Calu3 (cell line): Measurements from ENCODE around the gene CUL2. TPM values are rescaled to one million over a fixed set of nuclear protein-coding genes. Genes with fewer than 3 reads are reported as not detected.
A peak's percentile ranks its signal among the peaks of the same experiment; 100 is the strongest.

Experiments
- BruUV-seq: library from RNA; stranded (reverse); fragments of 400-500 nt; replicated peaks from 2 replicates; lab custom pipeline; 2021; lab: Mats Ljungman, UMichigan
- CTCF ChIA-PET: fragments of 300-600 bp; sonication (Branson Sonifier 250); formaldehyde crosslinking; loops from one replicate; lab custom pipeline; 2022; ENCODE audit warnings: antibody characterized with exemption; lab: Charles Lee
- DNase-seq: peaks from one replicate; pipeline ENCODE4 v3.0.0; 2022
- H3K27ac Mint-ChIP-seq: one replicate; pipeline ENCODE4 v1.8.0; 2022; ENCODE audit warnings: mixed read lengths; ENCODE audit not compliant: unreplicated experiment
- H3K27me3 Mint-ChIP-seq: one replicate; pipeline ENCODE4 v1.8.0; 2022; ENCODE audit warnings: mixed read lengths; ENCODE audit not compliant: unreplicated experiment
- H3K36me3 Mint-ChIP-seq: one replicate; pipeline ENCODE4 v1.8.0; 2022; ENCODE audit warnings: mild to moderate bottlenecking, moderate library complexity, mixed read lengths; ENCODE audit not compliant: insufficient read depth, unreplicated experiment
- H3K4me1 Mint-ChIP-seq: one replicate; pipeline ENCODE4 v1.8.0; 2022; ENCODE audit warnings: mild to moderate bottlenecking, low read depth, mixed read lengths; ENCODE audit not compliant: unreplicated experiment
- H3K4me3 Mint-ChIP-seq: one replicate; pipeline ENCODE4 v1.8.0; 2022; ENCODE audit warnings: mild to moderate bottlenecking, low read depth, moderate library complexity, mixed read lengths; ENCODE audit not compliant: unreplicated experiment
- H3K9me3 Mint-ChIP-seq: one replicate; pipeline ENCODE4 v1.8.0; 2022; ENCODE audit warnings: low read depth, mixed read lengths; ENCODE audit not compliant: unreplicated experiment
- intact Hi-C: fragments of 100-400 bp; cut with micrococcal nuclease; formaldehyde crosslinking; loops from one replicate; pipeline ENCODE4 v1.10.0; 2022; ENCODE audit not compliant: unreplicated experiment
- total RNA-seq: library from RNA; stranded (reverse); gene quantifications from 2 replicates; pipeline ENCODE4 v1.2.3, GENCODE V29; 2022
- TF ChIP-seq, protein P1 (sequence below): fragments of 200-600 bp; IDR thresholded peaks from one replicate; pipeline ENCODE4 v1.8.0; 2022; ENCODE audit warnings: antibody characterized with exemption; ENCODE audit not compliant: unreplicated experiment

CUL2 gene
- total RNA-seq, 1 experiment from 2014 or later, result 37.1 TPM

DNA sequence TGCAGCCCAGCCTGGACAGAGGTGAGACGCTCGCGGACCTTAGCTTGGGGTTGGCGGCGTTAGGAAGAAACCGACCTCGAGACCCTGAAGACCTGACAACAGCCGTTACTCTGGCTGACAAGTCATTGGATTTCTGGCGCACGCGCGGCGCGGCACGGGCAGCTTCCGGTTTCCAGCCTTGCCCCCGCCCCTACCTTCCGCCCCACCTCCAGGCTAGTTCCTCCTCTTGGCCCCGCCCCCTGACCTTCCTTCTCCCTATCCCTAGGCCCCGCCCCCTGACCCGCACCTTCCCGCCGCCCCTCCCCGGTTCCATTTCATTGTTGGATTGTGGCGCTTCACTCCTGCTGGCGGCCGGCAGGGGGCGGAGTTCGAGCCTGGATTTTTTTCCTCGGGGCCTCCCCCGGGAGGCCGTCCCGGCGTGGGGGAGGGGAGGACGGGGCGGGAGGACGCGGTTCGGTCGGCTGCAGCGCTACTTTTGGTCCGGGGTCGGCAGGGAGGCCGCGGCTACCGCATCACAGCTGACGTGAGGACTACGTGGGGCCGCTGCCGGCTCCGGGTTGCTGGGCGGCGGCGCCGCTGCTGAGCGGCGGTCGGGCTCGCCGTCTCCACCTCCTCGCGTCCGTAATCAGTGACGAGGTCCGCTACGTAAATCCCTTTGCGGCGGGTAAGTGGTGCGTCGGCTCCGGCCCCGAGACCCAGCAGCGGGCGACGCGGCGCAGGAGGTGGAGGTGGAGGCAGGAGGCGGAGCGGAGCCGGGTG is 36.6 kb upstream of the CUL2 start, which contains the start of gene CREM:
CREM (plus strand) TSS at position 317 of the 759 bp plus-strand sequence. CDS start 10,990 bp downstream, outside the sequence.
- peaks cover 35% of the 10 kb centered on the region for H3K36me3 Mint-ChIP-seq
- no TSS peak for BruUV-seq
- intact Hi-C loops, result loop anchor here (2.0 kb wide), 1 partner anchor 70 kb away; no protein-coding TSS in a partner anchor
- peak within 1 kb of the TSS; percentile 83 for H3K4me3 Mint-ChIP-seq
- no peaks in the 10 kb centered on the region for H3K9me3 Mint-ChIP-seq
- H3K27ac Mint-ChIP-seq, result peak within 1 kb of the TSS; percentile 86
- DNase-seq, result peak; percentile 99
- CTCF ChIA-PET, result interaction anchor here (0.9 to 2.1 kb wide), 4 partner anchors 69 to 257 kb away, joined by 3 to 37 read pairs (median 4); no protein-coding TSS in a partner anchor
- no peaks in the 10 kb centered on the region for H3K4me1 Mint-ChIP-seq
- TF ChIP-seq, protein P1, sequence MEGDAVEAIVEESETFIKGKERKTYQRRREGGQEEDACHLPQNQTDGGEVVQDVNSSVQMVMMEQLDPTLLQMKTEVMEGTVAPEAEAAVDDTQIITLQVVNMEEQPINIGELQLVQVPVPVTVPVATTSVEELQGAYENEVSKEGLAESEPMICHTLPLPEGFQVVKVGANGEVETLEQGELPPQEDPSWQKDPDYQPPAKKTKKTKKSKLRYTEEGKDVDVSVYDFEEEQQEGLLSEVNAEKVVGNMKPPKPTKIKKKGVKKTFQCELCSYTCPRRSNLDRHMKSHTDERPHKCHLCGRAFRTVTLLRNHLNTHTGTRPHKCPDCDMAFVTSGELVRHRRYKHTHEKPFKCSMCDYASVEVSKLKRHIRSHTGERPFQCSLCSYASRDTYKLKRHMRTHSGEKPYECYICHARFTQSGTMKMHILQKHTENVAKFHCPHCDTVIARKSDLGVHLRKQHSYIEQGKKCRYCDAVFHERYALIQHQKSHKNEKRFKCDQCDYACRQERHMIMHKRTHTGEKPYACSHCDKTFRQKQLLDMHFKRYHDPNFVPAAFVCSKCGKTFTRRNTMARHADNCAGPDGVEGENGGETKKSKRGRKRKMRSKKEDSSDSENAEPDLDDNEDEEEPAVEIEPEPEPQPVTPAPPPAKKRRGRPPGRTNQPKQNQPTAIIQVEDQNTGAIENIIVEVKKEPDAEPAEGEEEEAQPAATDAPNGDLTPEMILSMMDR, result peak; percentile 83
- H3K27me3 Mint-ChIP-seq, result no peaks in the 10 kb centered on the region

DNA sequence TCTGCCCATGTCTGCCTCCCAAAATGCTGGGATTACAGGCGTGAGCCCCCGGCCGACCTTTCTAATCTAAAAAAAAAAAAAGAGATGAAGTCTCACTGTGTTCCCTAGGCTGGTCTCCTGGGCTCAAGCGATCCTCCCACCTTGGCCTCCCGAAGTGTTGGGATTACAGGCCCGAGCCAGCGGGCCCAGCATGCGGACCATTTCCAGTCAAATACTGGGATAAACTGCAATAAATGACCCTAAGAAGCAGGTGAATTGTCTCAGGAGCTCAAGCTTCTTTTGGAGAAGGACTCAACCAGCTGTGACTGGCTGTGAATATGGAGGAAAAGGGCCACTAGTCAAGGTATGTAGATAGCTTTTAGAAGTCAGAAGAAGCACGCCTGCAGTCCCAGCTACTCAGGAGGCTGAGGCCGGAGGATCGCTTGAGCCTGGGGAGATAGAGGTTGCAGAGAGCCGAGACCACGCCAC is 36.0 kb upstream of the CUL2 start:
- Mint-ChIP-seq H3K36me3 (peaks cover 35% of the 10 kb centered on the region), H3K9me3 (no peaks in the 10 kb centered on the region), H3K27ac (peak overlapping the region; percentile 86), H3K4me1 (no peaks in the 10 kb centered on the region), H3K27me3 (no peaks in the 10 kb centered on the region), H3K4me3 (peak overlapping the region; percentile 83)
- BruUV-seq, result TSS peak; percentile 62
- TF ChIP-seq, protein P1, result no peak
- DNase-seq, result no peak
- CTCF ChIA-PET, result interaction anchor here (0.9 to 2.1 kb wide), 3 partner anchors 70 to 257 kb away, joined by 3 to 37 read pairs (median 5); no protein-coding TSS in a partner anchor
- intact Hi-C loops, result loop anchor here (2.0 kb wide), 1 partner anchor 71 kb away; no protein-coding TSS in a partner anchor

GRCh38 chr10:35124540-35124939 is 34.4 kb upstream of the CUL2 start:
- Mint-ChIP-seq H3K4me1 (no peaks in the 10 kb centered on the region), H3K27ac (no peak overlapping the region), H3K27me3 (no peaks in the 10 kb centered on the region), H3K9me3 (no peaks in the 10 kb centered on the region), H3K36me3 (peaks cover 35% of the 10 kb centered on the region), H3K4me3 (no peak overlapping the region)
- intact Hi-C loops, result no loop called here
- DNase-seq, result no peak
- BruUV-seq, result no TSS peak
- CTCF ChIA-PET, result no interaction called here
- TF ChIP-seq, protein P1, result no peak

- H3K9me3 Mint-ChIP-seq, result no peaks in the 10 kb centered on the region
- DNase-seq, result no peak
- H3K4me3 Mint-ChIP-seq, result no peak overlapping the region
- H3K4me1 Mint-ChIP-seq, result no peaks in the 10 kb centered on the region
- intact Hi-C loops, result no loop called here
- H3K27me3 Mint-ChIP-seq, result no peaks in the 10 kb centered on the region
- no TSS peak for BruUV-seq
- H3K27ac Mint-ChIP-seq, result no peak overlapping the region
- CTCF ChIA-PET, result interaction anchor here (1.1 to 3.1 kb wide), 2 partner anchors 76 to 99 kb away, joined by 3 to 12 read pairs; no protein-coding TSS in a partner anchor
- TF ChIP-seq, protein P1, result no peak
- no peaks in the 10 kb centered on the region for H3K36me3 Mint-ChIP-seq
These were observed 29.2 kb upstream of the CUL2 start for GRCh38 chr10:35119378-35119777.
